BLaER1 treated with 17β-estradiol and CSF1 and Interleukin-3, amounts not matched to agents 10 nM and 100 nM (cell line): Measurements from ENCODE around the gene ASCC2.
"Not testable (repeated sequence)": the region's sequence is repeated elsewhere in the genome, so short reads cannot be mapped to it uniquely, and the experiment has no call there.

ENCODE experiments used
- H3K27ac ChIP-seq, 11 experiments: shearing (Covaris generic); formaldehyde crosslinking; 2 replicates each; pipeline ENCODE4 v1.8.1; 2022
- H3K27me3 ChIP-seq, 11 experiments: shearing (Covaris generic); formaldehyde crosslinking; 2 replicates each; pipeline ENCODE4 v1.8.1; 2022
- H3K36me3 ChIP-seq, 11 experiments: shearing (Covaris generic); formaldehyde crosslinking; 2 replicates each; pipeline ENCODE4 v1.8.1; 2022
- H3K4me1 ChIP-seq, 10 experiments: shearing (Covaris generic); formaldehyde crosslinking; 2 replicates each; pipeline ENCODE4 v1.8.1; 2022
- H3K4me2 ChIP-seq, 11 experiments: shearing (Covaris generic); formaldehyde crosslinking; 2 replicates each; pipeline ENCODE4 v1.8.1; 2022
- H3K4me3 ChIP-seq, 10 experiments: shearing (Covaris generic); formaldehyde crosslinking; 2 replicates each; pipeline ENCODE4 v1.8.1; 2022
- H3K9ac ChIP-seq, 11 experiments: shearing (Covaris generic); formaldehyde crosslinking; 2 replicates each; pipeline ENCODE4 v1.8.1; 2022
- H3K9me3 ChIP-seq, 11 experiments: shearing (Covaris generic); formaldehyde crosslinking; replicated peaks in 1 of 11; 2 replicates each; pipeline ENCODE4 v1.8.1; 2022
- H4K20me1 ChIP-seq, 11 experiments: shearing (Covaris generic); formaldehyde crosslinking; 2 replicates each; pipeline ENCODE4 v1.8.1; 2022
- Cebpa-rat ChIP-seq, 11 experiments: shearing (Covaris generic); IDR thresholded peaks; 2 replicates each; pipeline ENCODE4 v1.8.1; 2022

The ASCC2 gene

GRCh38 chr22:29877620-29878019, 39.5 kb upstream of the ASCC2 start:
- peaks cover 0 to 6% (median 0%) of the 10 kb centered on the region in 11 experiments; a peak in 5 of 22 replicates for H3K9me3 ChIP-seq
- H3K4me1 ChIP-seq: peaks cover 12 to 30% (median 25%) of the 10 kb centered on the region in 10 experiments
- no peaks in the 10 kb centered on the region for H3K36me3 ChIP-seq
- no peak overlapping the region for H3K4me3 ChIP-seq
- peak overlapping the region in 10 of 11 experiments; percentile 0 to 58 (median 40); a peak in 16 of 22 replicates for H3K4me2 ChIP-seq
- TF ChIP-seq Cebpa-rat (IDR thresholded peaks at IDR 0.05): no peak
- no peaks in the 10 kb centered on the region for H4K20me1 ChIP-seq
- no peak overlapping the region for H3K9ac ChIP-seq
- H3K27me3 ChIP-seq: no peaks in the 10 kb centered on the region
- H3K27ac ChIP-seq: no peak overlapping the region

DNA sequence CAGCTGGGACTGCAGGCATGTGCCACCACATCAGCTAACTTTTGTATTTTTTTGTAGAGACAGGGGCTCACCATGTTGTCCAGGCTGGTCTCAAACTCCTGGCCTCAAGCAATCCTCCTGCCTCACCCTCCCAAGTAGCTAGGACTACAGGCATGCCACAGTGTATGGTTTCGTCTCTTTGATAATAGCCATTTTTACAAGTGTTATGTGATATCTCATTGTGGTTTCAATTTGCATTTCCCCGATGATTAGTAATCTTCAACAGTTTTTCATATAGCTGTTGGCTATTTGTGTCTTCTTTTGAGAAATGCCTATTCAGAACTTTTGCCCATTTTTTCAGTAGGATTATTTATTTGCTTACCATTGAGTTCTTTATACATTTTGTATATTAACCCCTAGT, 35.9 kb upstream of the ASCC2 start:
- H3K27ac ChIP-seq: no peak overlapping the region
- no peaks in the 10 kb centered on the region for H3K9me3 ChIP-seq
- no peak overlapping the region for H3K4me3 ChIP-seq
- no peak for TF ChIP-seq Cebpa-rat (IDR thresholded peaks at IDR 0.05)
- no peak overlapping the region for H3K9ac ChIP-seq
- no peaks in the 10 kb centered on the region for H3K27me3 ChIP-seq
- H3K4me2 ChIP-seq: peak overlapping the region in 6 of 11 experiments; percentile 21 to 57 (median 28); a peak in 9 of 22 replicates
- no peaks in the 10 kb centered on the region for H4K20me1 ChIP-seq
- peaks cover 26 to 44% (median 39%) of the 10 kb centered on the region in 10 experiments for H3K4me1 ChIP-seq
- H3K36me3 ChIP-seq: no peaks in the 10 kb centered on the region

GRCh38 chr22:29872989-29873388, 34.9 kb upstream of the ASCC2 start:
- Histone ChIP-seq H3K4me3 (no peak overlapping the region), H3K4me2 (peak overlapping the region; percentile 1 to 74 (median 49); a peak in 16 of 22 replicates), H3K27me3 (no peaks in the 10 kb centered on the region), H4K20me1 (no peaks in the 10 kb centered on the region), H3K27ac (no peak overlapping the region), H3K9me3 (no peaks in the 10 kb centered on the region), H3K4me1 (peaks cover 25 to 40% (median 36%) of the 10 kb centered on the region in 10 experiments), H3K36me3 (no peaks in the 10 kb centered on the region), H3K9ac (no peak overlapping the region)
- no peak for TF ChIP-seq Cebpa-rat (IDR thresholded peaks at IDR 0.05)

DNA sequence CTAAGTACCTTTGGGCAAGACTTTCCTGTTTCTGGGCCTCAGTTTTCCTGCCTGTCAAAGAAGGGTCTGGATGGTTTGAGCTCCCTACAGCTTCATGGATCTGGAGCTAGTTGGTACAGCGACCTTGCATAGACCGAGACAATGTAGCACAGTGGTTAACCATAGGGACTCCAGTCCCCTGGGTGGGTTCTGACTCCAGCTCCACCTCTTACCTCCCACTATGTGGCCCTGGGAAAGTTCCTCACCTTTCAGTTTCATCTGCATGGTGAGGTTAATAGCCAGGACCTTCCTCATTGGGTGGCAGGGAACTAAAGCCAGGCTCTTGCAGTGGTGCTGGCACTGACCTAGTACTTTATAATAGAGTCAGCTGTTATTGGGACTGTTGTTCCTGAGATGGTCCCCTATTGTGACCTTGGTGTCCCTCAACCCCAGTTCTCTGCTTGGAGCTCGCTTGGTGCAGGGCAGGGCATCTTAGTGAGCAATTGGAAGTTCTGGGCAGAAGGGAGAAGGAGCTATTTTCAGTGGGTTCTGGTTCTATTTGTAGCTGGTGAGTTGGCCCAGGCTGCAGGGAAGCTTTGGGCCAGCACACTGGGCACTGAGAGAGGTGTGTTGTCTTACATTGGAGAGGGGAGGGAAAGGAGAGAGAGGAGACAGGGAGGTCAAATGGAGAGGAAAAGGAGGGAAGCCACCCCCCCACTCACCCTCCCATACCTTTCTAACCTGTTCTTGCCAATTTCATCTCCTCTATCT, 34.2 kb upstream of the ASCC2 start:
- Histone ChIP-seq H4K20me1 (no peaks in the 10 kb centered on the region), H3K9ac (no peak overlapping the region; a peak in 1 of 22 replicates), H3K36me3 (no peaks in the 10 kb centered on the region), H3K4me2 (peak overlapping the region; percentile 34 to 74 (median 50)), H3K4me3 (no peak overlapping the region), H3K4me1 (peaks cover 21 to 34% (median 31%) of the 10 kb centered on the region in 10 experiments), H3K27ac (no peak overlapping the region), H3K9me3 (no peaks in the 10 kb centered on the region), H3K27me3 (no peaks in the 10 kb centered on the region)
- no peak for TF ChIP-seq Cebpa-rat (IDR thresholded peaks at IDR 0.05)

- Histone ChIP-seq H3K36me3 (no peaks in the 10 kb centered on the region), H3K4me3 (no peak overlapping the region), H3K9ac (peak overlapping the region in 1 of 11 experiments; percentile 39; a peak in 2 of 22 replicates), H3K9me3 (no peaks in the 10 kb centered on the region), H3K27ac (no peak overlapping the region), H3K27me3 (no peaks in the 10 kb centered on the region), H3K4me2 (peak overlapping the region; percentile 34 to 74 (median 50)), H4K20me1 (no peaks in the 10 kb centered on the region), H3K4me1 (peaks cover 21 to 33% (median 31%) of the 10 kb centered on the region in 10 experiments)
- TF ChIP-seq Cebpa-rat (IDR thresholded peaks at IDR 0.05): no peak
These were observed 33.6 kb upstream of the ASCC2 start for GRCh38 chr22:29871684-29872083.

DNA sequence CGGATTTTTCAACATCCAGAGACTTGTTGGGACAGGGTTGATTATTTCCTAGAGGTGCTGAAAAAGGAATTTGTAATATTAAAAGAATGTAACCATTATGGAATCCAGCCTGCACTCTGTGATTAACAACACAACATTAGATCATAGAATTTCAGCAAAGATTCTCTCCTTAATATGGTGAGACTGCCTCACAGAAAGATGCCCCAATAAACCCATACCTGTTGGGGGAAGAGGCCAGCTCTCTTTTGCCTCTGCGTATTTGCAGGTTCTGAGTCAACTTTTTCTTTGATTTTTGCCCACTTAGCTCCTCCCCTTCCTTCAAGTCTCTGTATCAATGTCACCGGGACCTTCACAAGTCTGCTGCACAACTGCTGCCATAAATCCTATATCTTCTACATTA, 32.5 kb upstream of the ASCC2 start:
- Histone ChIP-seq H3K9me3 (no peaks in the 10 kb centered on the region), H3K27me3 (no peaks in the 10 kb centered on the region), H3K36me3 (no peaks in the 10 kb centered on the region), H3K4me2 (peak overlapping the region in 5 of 11 experiments; percentile 49 to 74 (median 58); a peak in 5 of 22 replicates), H3K4me1 (peaks cover 21 to 33% (median 31%) of the 10 kb centered on the region in 10 experiments), H4K20me1 (no peaks in the 10 kb centered on the region), H3K9ac (no peak overlapping the region), H3K27ac (no peak overlapping the region), H3K4me3 (no peak overlapping the region)
- no peak for TF ChIP-seq Cebpa-rat (IDR thresholded peaks at IDR 0.05)

DNA sequence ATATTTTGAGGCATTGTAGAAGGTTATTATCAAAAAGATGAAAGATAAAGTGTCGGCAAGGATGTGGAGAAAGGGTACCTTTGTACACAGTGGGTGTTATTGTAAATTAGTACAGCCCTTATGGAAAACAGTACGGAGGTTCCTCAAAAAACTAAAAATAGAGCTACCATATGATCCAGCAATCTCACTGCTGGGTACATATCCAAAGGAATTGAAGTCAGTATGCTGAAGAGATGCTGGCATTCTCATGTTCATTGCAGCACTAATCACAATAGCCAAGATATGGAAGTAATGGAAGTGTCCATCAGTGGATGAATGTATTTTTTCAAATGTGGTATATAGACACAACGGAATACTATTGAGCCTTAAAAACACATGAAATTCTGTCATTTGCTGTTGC, 29.8 kb upstream of the ASCC2 start:
- TF ChIP-seq Cebpa-rat (IDR thresholded peaks at IDR 0.05): no peak

GRCh38 chr22:29867260-29867659, 29.2 kb upstream of the ASCC2 start:
- H3K27me3 ChIP-seq: no peaks in the 10 kb centered on the region
- H3K36me3 ChIP-seq: no peaks in the 10 kb centered on the region
- no peak overlapping the region for H3K4me3 ChIP-seq
- H3K4me2 ChIP-seq: no peak overlapping the region
- H3K9me3 ChIP-seq: no peaks in the 10 kb centered on the region
- H3K27ac ChIP-seq: no peak overlapping the region
- no peak for TF ChIP-seq Cebpa-rat (IDR thresholded peaks at IDR 0.05)
- H4K20me1 ChIP-seq: no peaks in the 10 kb centered on the region
- H3K4me1 ChIP-seq: peaks cover 10 to 17% (median 15%) of the 10 kb centered on the region in 10 experiments
- no peak overlapping the region for H3K9ac ChIP-seq

More for the DNA sequence above, 29.8 kb upstream of the ASCC2 start:
- Histone ChIP-seq H3K4me1 (peaks cover 16 to 23% (median 21%) of the 10 kb centered on the region in 10 experiments), H3K27me3 (no peaks in the 10 kb centered on the region), H3K9ac (no peak overlapping the region), H3K27ac (no peak overlapping the region), H3K9me3 (no peaks in the 10 kb centered on the region), H3K4me2 (no peak overlapping the region), H3K36me3 (no peaks in the 10 kb centered on the region), H4K20me1 (no peaks in the 10 kb centered on the region), H3K4me3 (no peak overlapping the region)

DNA sequence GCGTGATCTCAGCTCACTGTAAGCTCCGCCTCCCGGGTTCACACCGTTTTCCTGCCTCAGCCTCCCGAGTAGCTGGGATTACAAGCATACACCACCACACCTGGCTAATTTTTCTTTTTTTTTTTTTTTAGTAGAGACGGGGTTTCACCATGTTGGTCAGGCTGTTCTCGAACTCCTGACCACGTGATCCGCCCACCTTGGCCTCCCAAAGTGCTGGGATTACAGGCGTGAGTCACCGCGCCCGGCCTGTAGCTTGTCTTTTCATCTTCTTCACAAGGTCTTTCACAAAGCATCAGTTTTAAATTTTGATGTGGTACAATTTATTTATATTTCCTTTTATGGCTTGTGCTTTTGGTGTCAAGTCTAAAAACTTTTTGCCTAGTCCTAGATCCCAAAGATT, 27.5 kb upstream of the ASCC2 start:
- not testable (repeated sequence) for H3K4me2 ChIP-seq, H3K27ac ChIP-seq, H3K9me3 ChIP-seq, H3K9ac ChIP-seq, H3K27me3 ChIP-seq, H3K4me3 ChIP-seq, H4K20me1 ChIP-seq, H3K4me1 ChIP-seq, H3K36me3 ChIP-seq
